Measurements from ENCODE around the gene PLEKHJ1. TPM values are rescaled to one million over a fixed set of nuclear protein-coding genes. Genes with fewer than 3 reads are reported as not detected.

The PLEKHJ1 gene
- total and polyA plus RNA-seq, 2 of the 8 experiments (the other 6 are each of a cell fraction or from before 2014, with no cell fraction given): 135 to 187 TPM

- Histone ChIP-seq H3K56ac (replicated peaks; ENCODE audit: insufficient read length, low read depth, low read length) (no peak overlapping the region), H2AK5ac (ENCODE audit: low read depth, low read length) (no peak overlapping the region), H4K8ac (ENCODE audit: extremely low read depth, insufficient read depth, low read length) (no peak overlapping the region), H4K5ac (ENCODE audit: insufficient read length, low read depth, low read length) (no peak overlapping the region), H2AFZ (ENCODE audit: low read length) (no peak overlapping the region), H2BK20ac (ENCODE audit: low read length) (no peak overlapping the region), H3K23ac (ENCODE audit: insufficient read length) (no peak overlapping the region), H3K4me3 (ENCODE audit: extremely low read depth in 1 of 4, insufficient read depth in 2 of 4, low read depth in 3 of 4, low read length in 4 of 4) (no peak overlapping the region), H3K4me1 (replicated peaks in 1 of 4; ENCODE audit: control insufficient read depth in 3 of 4, insufficient read depth in 4 of 4, low read length in 3 of 4) (peaks cover 0 to 21% (median 14%) of the 10 kb centered on the region in 4 experiments; a peak in 6 of 7 replicates), H3K4ac (replicated peaks; ENCODE audit: insufficient read length, low read depth, low read length) (no peak overlapping the region), H3K18ac (ENCODE audit: extremely low read depth, low read length) (no peak overlapping the region), H3K27ac (ENCODE audit: low read depth, low read length) (0 out of 2 replicates have a peak overlapping the region, but pooled peaks have one; percentile 12), H3K9ac (replicated peaks in 1 of 4; ENCODE audit: extremely low read depth in 1 of 4, low read depth in 3 of 4, low read length in 3 of 4) (0 out of 7 replicates have a peak overlapping the region, but pooled peaks of 1 of the 4 experiments have one; percentile 0), H3K27me3 (replicated peaks in 1 of 4; ENCODE audit: control insufficient read depth in 3 of 4, extremely low read depth in 1 of 4, insufficient read depth in 3 of 4, low read length in 3 of 4) (no peaks in the 10 kb centered on the region), H3K36me3 (ENCODE audit: control insufficient read depth in 2 of 4, insufficient read depth in 4 of 4, low read length in 3 of 4) (peaks cover 24 to 42% (median 40%) of the 10 kb centered on the region in 4 experiments), H3K9me3 (ENCODE audit: insufficient read depth in 2 of 2, low read depth in 1 of 2, low read length in 1 of 2) (no peaks in the 10 kb centered on the region), H2BK12ac (ENCODE audit: low read depth, low read length) (no peak overlapping the region), H4K20me1 (replicated peaks in 1 of 2; ENCODE audit: control insufficient read depth in 1 of 2, insufficient read depth in 2 of 2, low read length in 2 of 2) (peaks cover 42 to 65% of the 10 kb centered on the region in 2 experiments), H2BK15ac (ENCODE audit: low read length) (no peak overlapping the region), H3K79me1 (ENCODE audit: low read depth, low read length) (peaks cover 25% of the 10 kb centered on the region), H3K4me2 (ENCODE audit: insufficient read depth in 1 of 2, low read depth in 2 of 2, low read length in 2 of 2) (no peak overlapping the region), H3K23me2 (ENCODE audit: low read depth, low read length) (peaks cover 5% of the 10 kb centered on the region; the same call in 1 of the 2 replicates), H4K91ac (replicated peaks; ENCODE audit: insufficient read length, low read length) (no peak overlapping the region), H3K79me2 (ENCODE audit: control insufficient read depth in 1 of 2, insufficient read depth in 2 of 2, low read length in 2 of 2) (peaks cover 44 to 70% of the 10 kb centered on the region in 2 experiments), H2BK5ac (ENCODE audit: low read depth, low read length) (peak overlapping the region; percentile 12; the same call in 1 of the 2 replicates), H3K14ac (ENCODE audit: insufficient read length) (no peak overlapping the region), H2BK120ac (replicated peaks; ENCODE audit: low read depth, low read length) (no peak overlapping the region)
- CTCF ChIA-PET (ENCODE audit: partially characterized antibody): interaction anchor here (0.9 to 2.3 kb wide), 3 partner anchors 13 to 73 kb away, joined by 3 to 11 read pairs (median 3); no protein-coding TSS in a partner anchor
- FAIRE-seq: no peak
- POLR2A ChIA-PET (ENCODE audit: partially characterized antibody): interaction anchor here (1.0 to 10.3 kb wide), 5 partner anchors 12 to 32 kb away, joined by 3 to 206 read pairs (median 13); partner anchors contain the start of genes AMH and JSRP1
- WGBS, 2 experiments (ENCODE audit: extremely low coverage in 1 of 2, insufficient coverage in 1 of 2, insufficient read length in 1 of 2, insufficient replicate concordance in 2 of 2, low coverage in 1 of 2, low lambda C conversion rate in 2 of 2, missing lambda C conversion rate in 1 of 2): 90% methylated on average over 12 of the region's 12 CpGs; no CpG with 5 or more reads in 1 of the 2 experiments
- no peak for DNase-seq (ENCODE audit: low read depth in 1 of 2, low spot score in 2 of 2)
- TF ChIP-seq CBX5 (IDR thresholded peaks at IDR 0.05; ENCODE audit: low read depth, low read length) (no peak), ATF2 (IDR thresholded peaks at IDR 0.05; ENCODE audit: low read length) (no peak), NANOG (IDR thresholded peaks at IDR 0.05; ENCODE audit: insufficient read depth, low read depth, low read length, poor library complexity, severe bottlenecking) (no peak), POLR2AphosphoS5 (IDR thresholded peaks at IDR 0.05; ENCODE audit: low read depth, low read length) (peak; percentile 29; the same call in 1 of the 2 replicates), HDAC6 (IDR thresholded peaks at IDR 0.05; ENCODE audit: low read depth, low read length) (no peak)
Measured at GRCh38 chr19:2242092-2242537, 6.0 kb upstream of the PLEKHJ1 start.
